ENCODE data around the gene DENND2A. TPM values are rescaled to one million over a fixed set of nuclear protein-coding genes. Genes with fewer than 3 reads are reported as not detected.
A peak's percentile ranks its signal among the peaks of the same experiment; 100 is the strongest.
"Not testable (repeated sequence)": the region's sequence is repeated elsewhere in the genome, so short reads cannot be mapped to it uniquely, and the experiment has no call there.

The DENND2A gene
- total and polyA plus RNA-seq, 2 donors (not counting 1 experiment from before 2014, with no cell fraction given): 30.6 to 39.0 TPM

GRCh38 chr7:140625908-140626868 lies 14.4 kb downstream of the DENND2A start:
- H3K79me2 ChIP-seq (ENCODE audit: control insufficient read depth, insufficient read depth, low read length): peaks cover 2% of the 10 kb centered on the region
- H2AFZ ChIP-seq (ENCODE audit: low read length): no peak overlapping the region
- peak overlapping the region; percentile 39 for H3K9ac ChIP-seq (ENCODE audit: insufficient read depth, low read length)
- H3K4me1 ChIP-seq (ENCODE audit: control insufficient read depth, extremely low read depth, insufficient read depth, low read length): peaks cover 29% of the 10 kb centered on the region
- H3K9me3 ChIP-seq (ENCODE audit: control insufficient read depth, insufficient read depth, low read depth, low read length): no peaks in the 10 kb centered on the region
- peak overlapping the region; percentile 88 for H3K27ac ChIP-seq (ENCODE audit: insufficient read depth, low read length)
- H3K4me3 ChIP-seq (replicated peaks in 1 of 4; ENCODE audit: control extremely low read depth in 1 of 4, insufficient read depth in 1 of 4, low read depth in 3 of 4, low read length in 4 of 4): no peak overlapping the region
- DNase-seq (ENCODE audit: low read depth in 2 of 2): peak; percentile 97
- peak overlapping the region; percentile 60 for H3K4me2 ChIP-seq (ENCODE audit: extremely low read depth, insufficient read depth, low read length)
- no peaks in the 10 kb centered on the region for H4K20me1 ChIP-seq (ENCODE audit: control insufficient read depth, extremely low read depth, insufficient read depth, low read length)
- no peaks in the 10 kb centered on the region for H3K36me3 ChIP-seq (ENCODE audit: control insufficient read depth, insufficient read depth, low read length)
- TF ChIP-seq CTCF (conservative IDR thresholded peaks at IDR 0.05 in 1 of 2, IDR thresholded peaks at IDR 0.05 in 1 of 2; ENCODE audit: low read depth in 1 of 2, low read length in 2 of 2): no peak
- TF ChIP-seq EZH2 (IDR thresholded peaks at IDR 0.05; ENCODE audit: low read length, missing control alignments): no peak
- no peaks in the 10 kb centered on the region for H3K27me3 ChIP-seq (ENCODE audit: control insufficient read depth, insufficient read depth, low read length)

- H3K27me3 ChIP-seq (ENCODE audit: control insufficient read depth, insufficient read depth, low read length); H3K9me3 ChIP-seq (ENCODE audit: control insufficient read depth, insufficient read depth, low read depth, low read length); H2AFZ ChIP-seq (ENCODE audit: low read length); H3K4me3 ChIP-seq (replicated peaks in 1 of 4; ENCODE audit: control extremely low read depth in 1 of 4, insufficient read depth in 1 of 4, low read depth in 3 of 4, low read length in 4 of 4); H4K20me1 ChIP-seq (ENCODE audit: control insufficient read depth, extremely low read depth, insufficient read depth, low read length); H3K36me3 ChIP-seq (ENCODE audit: control insufficient read depth, insufficient read depth, low read length); H3K9ac ChIP-seq (ENCODE audit: insufficient read depth, low read length); H3K4me2 ChIP-seq (ENCODE audit: extremely low read depth, insufficient read depth, low read length); H3K79me2 ChIP-seq (ENCODE audit: control insufficient read depth, insufficient read depth, low read length); DNase-seq (ENCODE audit: low read depth in 2 of 2): not testable (repeated sequence)
- Histone ChIP-seq H3K4me1 (ENCODE audit: control insufficient read depth, extremely low read depth, insufficient read depth, low read length) (peaks cover 30% of the 10 kb centered on the region), H3K27ac (ENCODE audit: insufficient read depth, low read length) (peak overlapping the region; percentile 88)
These were observed 15.4 kb downstream of the DENND2A start for GRCh38 chr7:140625192-140625558.

- Histone ChIP-seq H3K4me3 (replicated peaks in 1 of 4; ENCODE audit: control extremely low read depth in 1 of 4, insufficient read depth in 1 of 4, low read depth in 3 of 4, low read length in 4 of 4) (no peak overlapping the region), H3K4me1 (ENCODE audit: control insufficient read depth, extremely low read depth, insufficient read depth, low read length) (peaks cover 30% of the 10 kb centered on the region), H3K4me2 (ENCODE audit: extremely low read depth, insufficient read depth, low read length) (no peak overlapping the region), H3K27me3 (ENCODE audit: control insufficient read depth, insufficient read depth, low read length) (no peaks in the 10 kb centered on the region), H3K36me3 (ENCODE audit: control insufficient read depth, insufficient read depth, low read length) (no peaks in the 10 kb centered on the region), H3K27ac (ENCODE audit: insufficient read depth, low read length) (peak overlapping the region; percentile 58), H3K79me2 (ENCODE audit: control insufficient read depth, insufficient read depth, low read length) (no peaks in the 10 kb centered on the region), H3K9me3 (ENCODE audit: control insufficient read depth, insufficient read depth, low read depth, low read length) (no peaks in the 10 kb centered on the region), H2AFZ (ENCODE audit: low read length) (no peak overlapping the region), H4K20me1 (ENCODE audit: control insufficient read depth, extremely low read depth, insufficient read depth, low read length) (no peaks in the 10 kb centered on the region), H3K9ac (ENCODE audit: insufficient read depth, low read length) (peak overlapping the region; percentile 9)
- DNase-seq (ENCODE audit: low read depth in 2 of 2): no peak
- no peak for TF ChIP-seq EZH2 (IDR thresholded peaks at IDR 0.05; ENCODE audit: low read length, missing control alignments)
- no peak for TF ChIP-seq CTCF (conservative IDR thresholded peaks at IDR 0.05 in 1 of 2, IDR thresholded peaks at IDR 0.05 in 1 of 2; ENCODE audit: low read depth in 1 of 2, low read length in 2 of 2)
These were observed 16.0 kb downstream of the DENND2A start for GRCh38 chr7:140624392-140625191.

All from fibroblast of lung (primary cell).